Duodenal mucosa (tissue), 2 donors: ENCODE measurements around the gene SRRM1.

Source experiments
- H3K27ac ChIP-seq: one replicate; pipeline ENCODE4 v1.7.0; 2013; ENCODE audit warnings: low read depth, low read length
- H3K27me3 ChIP-seq, 2 donors: one replicate each; pipeline ENCODE4 v1.7.0; 2013; ENCODE audit warnings: low read length in 2 of 2, control low read depth in 1 of 2; ENCODE audit not compliant: insufficient read depth in 2 of 2, control insufficient read depth in 1 of 2
- H3K36me3 ChIP-seq, 2 donors: one replicate each; pipeline ENCODE4 v1.7.0; 2013; ENCODE audit warnings: low read length in 2 of 2, control low read depth in 1 of 2; ENCODE audit not compliant: insufficient read depth in 2 of 2, control insufficient read depth in 1 of 2
- H3K4me1 ChIP-seq, 2 donors: one replicate each; pipeline ENCODE4 v1.7.0; 2013; ENCODE audit warnings: low read length in 2 of 2, control low read depth in 1 of 2; ENCODE audit not compliant: insufficient read depth in 2 of 2, control insufficient read depth in 1 of 2
- H3K4me3 ChIP-seq, 2 donors: one replicate each; pipeline ENCODE4 v1.7.0; 2013; ENCODE audit warnings: low read length in 2 of 2, low read depth in 1 of 2
- H3K9ac ChIP-seq, 2 donors: one replicate each; pipeline ENCODE4 v1.7.0; 2013; ENCODE audit warnings: low read length in 2 of 2, low read depth in 1 of 2
- H3K9me3 ChIP-seq, 2 donors: one replicate each; pipeline ENCODE4 v1.7.0; 2013; ENCODE audit warnings: low read length in 2 of 2, control low read depth in 1 of 2; ENCODE audit not compliant: control insufficient read depth in 1 of 2

Gene SRRM1

DNA sequence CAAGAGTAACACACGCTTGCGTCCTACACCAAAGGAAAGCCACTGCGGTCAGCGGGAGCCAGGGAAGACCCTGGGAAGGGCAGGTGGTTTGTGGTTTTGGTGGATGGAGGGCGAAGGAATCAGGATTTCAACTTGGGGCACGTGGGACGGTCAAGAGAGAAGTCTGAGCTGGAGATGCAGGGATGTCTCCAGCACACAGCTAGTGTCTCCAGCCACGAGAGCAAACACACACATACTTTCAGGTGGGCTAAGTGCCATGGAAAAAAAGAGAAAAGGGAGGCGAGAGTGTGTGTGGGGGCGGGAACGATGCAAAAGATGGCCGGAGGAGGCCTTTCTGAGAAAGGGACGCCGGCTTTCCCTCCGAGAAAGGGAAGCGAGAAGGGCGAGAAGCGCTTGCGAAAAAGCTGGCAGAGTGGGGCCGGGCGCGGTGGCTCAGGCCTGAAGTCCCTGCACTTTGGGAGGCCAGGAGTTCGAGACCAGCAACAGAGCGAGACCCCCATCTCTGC, 1.4 kb upstream of the SRRM1 start:
- Histone ChIP-seq H3K9me3 (no peaks in the 10 kb centered on the region), H3K27ac (peak overlapping the region; percentile 66), H3K4me1 (peaks cover 26 to 27% of the 10 kb centered on the region in 2 donors), H3K27me3 (no peaks in the 10 kb centered on the region), H3K36me3 (peaks cover 7 to 11% of the 10 kb centered on the region in 2 donors), H3K9ac (peak overlapping the region; percentile 27 to 99), H3K4me3 (peak overlapping the region; percentile 66 to 95)

DNA sequence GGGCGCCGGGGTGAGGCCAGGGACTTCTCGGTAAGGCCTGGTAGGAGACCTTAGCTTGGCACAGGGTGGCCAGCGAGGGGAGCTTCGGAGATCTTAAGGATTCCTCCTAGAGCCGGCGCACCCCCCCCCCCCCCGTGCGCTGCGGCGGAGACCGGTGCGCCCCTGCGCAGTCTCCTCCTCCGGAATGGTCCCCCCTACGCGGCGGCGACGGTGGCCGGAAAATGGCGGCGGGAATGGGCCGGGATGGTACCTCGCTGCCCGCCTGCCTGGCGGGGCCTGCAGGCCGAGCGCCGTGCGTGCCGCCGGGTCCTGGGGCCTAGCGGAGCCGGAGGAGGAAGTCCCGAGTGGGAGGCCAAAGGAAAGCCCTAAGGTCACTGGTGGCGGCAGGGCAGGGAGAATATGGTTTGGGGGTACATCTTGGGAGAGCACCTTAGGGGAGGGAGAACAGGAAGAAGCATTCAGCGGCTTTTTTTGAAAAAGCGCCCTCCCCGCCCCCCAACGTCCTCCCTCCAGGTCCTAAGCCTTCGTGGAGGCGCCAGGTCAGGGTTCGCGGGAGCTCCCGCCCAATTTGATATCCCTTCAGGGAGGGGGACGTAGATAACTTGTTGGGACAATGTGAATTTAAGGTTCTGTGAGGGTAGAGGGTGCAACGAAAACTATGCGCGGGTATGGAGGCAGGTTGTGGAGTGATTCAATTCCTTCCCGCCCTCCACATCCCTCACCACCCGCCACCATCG, 429 bp downstream of the SRRM1 start:
- no peaks in the 10 kb centered on the region for H3K9me3 ChIP-seq
- no peaks in the 10 kb centered on the region for H3K27me3 ChIP-seq
- peak overlapping the region; percentile 97 to 98 for H3K4me3 ChIP-seq
- H3K9ac ChIP-seq: peak overlapping the region; percentile 91
- H3K36me3 ChIP-seq: peaks cover 25 to 29% of the 10 kb centered on the region in 2 donors
- peak overlapping the region; percentile 100 for H3K27ac ChIP-seq
- peaks cover 26 to 27% of the 10 kb centered on the region in 2 donors for H3K4me1 ChIP-seq

DNA sequence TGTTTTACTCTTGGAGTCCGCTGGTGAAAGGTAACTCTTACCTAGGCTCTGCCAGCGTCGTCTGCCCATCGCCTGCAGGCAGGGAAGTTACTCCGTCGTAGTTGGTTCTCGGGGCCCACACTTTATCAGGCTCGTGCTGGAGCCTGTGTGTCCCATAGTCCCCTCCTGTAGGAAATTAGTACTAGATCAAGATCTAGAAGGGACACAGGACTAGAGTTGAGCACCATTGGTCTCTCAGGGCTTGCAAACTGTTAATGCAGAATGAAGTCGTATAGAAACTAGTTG, 940 bp downstream of the SRRM1 start:
- Histone ChIP-seq H3K27ac (no peak overlapping the region), H3K9me3 (no peaks in the 10 kb centered on the region), H3K4me3 (peak overlapping the region; percentile 97 to 98), H3K4me1 (peaks cover 26 to 27% of the 10 kb centered on the region in 2 donors), H3K36me3 (peaks cover 30 to 34% of the 10 kb centered on the region in 2 donors), H3K9ac (peak overlapping the region; percentile 91), H3K27me3 (no peaks in the 10 kb centered on the region)

DNA sequence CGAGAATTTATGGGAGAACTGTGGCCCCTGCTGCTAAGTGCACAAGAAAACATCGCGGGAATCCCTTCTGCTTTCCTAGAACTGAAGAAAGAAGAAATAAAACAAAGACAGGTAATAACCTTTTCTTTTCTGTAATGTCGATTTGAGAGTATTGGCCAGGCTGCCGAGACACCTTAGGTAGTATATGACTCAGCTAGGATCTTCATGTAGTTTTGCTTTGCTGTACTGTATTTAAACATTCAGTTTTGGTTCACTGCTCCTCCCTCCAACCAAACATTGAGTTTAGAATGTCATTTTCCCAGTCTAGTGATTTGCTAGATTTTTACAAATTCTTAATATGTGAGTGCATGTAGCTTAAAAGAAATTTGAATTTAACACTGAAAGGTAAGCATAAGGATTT, 5.8 kb downstream of the SRRM1 start:
- no peak overlapping the region for H3K4me3 ChIP-seq
- no peak overlapping the region for H3K27ac ChIP-seq
- H3K36me3 ChIP-seq: peaks cover 67 to 82% of the 10 kb centered on the region in 2 donors
- no peaks in the 10 kb centered on the region for H3K9me3 ChIP-seq
- peaks cover 16 to 20% of the 10 kb centered on the region in 2 donors for H3K4me1 ChIP-seq
- no peaks in the 10 kb centered on the region for H3K27me3 ChIP-seq
- no peak overlapping the region for H3K9ac ChIP-seq

DNA sequence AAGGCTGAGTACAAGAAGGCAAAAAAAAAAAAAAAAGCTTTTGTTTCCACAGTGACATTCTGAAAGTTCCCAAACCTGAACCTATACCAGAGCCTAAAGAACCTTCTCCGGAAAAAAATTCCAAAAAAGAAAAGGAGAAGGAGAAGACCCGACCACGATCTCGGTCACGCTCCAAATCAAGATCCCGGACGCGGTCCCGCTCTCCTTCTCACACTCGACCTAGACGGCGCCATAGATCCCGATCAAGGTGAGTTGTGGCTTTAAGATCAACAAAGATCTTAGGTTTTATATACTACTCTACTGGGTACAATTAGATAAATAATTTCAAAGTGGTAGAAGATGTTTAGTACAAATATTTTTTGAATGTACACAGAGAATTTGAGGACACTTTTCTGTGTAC, 9.3 kb downstream of the SRRM1 start:
- no peak overlapping the region for H3K4me3 ChIP-seq
- no peaks in the 10 kb centered on the region for H3K27me3 ChIP-seq
- H3K9me3 ChIP-seq: no peaks in the 10 kb centered on the region
- peaks cover 86 to 98% of the 10 kb centered on the region in 2 donors for H3K36me3 ChIP-seq
- H3K9ac ChIP-seq: no peak overlapping the region
- no peak overlapping the region for H3K27ac ChIP-seq
- peaks cover 2 to 3% of the 10 kb centered on the region in 2 donors for H3K4me1 ChIP-seq

DNA sequence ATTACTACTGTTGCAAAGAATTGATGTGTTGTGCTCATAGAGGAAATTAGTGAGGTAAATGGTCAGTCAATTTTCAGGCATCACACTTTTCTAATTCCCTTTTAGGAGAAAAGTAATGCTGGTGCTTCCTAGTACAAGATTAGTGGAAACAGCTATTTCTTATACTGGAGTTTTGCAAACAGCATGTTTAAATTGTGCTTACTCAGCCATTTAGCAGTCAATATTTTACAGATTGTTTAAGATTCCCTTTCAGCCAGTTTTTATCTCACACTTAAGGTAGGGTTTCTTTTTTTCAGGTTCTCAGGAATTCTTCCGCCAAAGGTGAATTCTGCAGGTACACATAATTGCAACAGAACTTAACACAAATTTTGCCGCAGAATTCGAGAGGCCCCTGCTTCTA, 10.9 kb downstream of the SRRM1 start:
- peaks cover 75 to 95% of the 10 kb centered on the region in 2 donors for H3K36me3 ChIP-seq
- H3K27ac ChIP-seq: no peak overlapping the region
- H3K27me3 ChIP-seq: no peaks in the 10 kb centered on the region
- H3K4me1 ChIP-seq: peaks cover 4 to 8% of the 10 kb centered on the region in 2 donors
- no peak overlapping the region for H3K4me3 ChIP-seq
- H3K9me3 ChIP-seq: no peaks in the 10 kb centered on the region
- H3K9ac ChIP-seq: no peak overlapping the region

DNA sequence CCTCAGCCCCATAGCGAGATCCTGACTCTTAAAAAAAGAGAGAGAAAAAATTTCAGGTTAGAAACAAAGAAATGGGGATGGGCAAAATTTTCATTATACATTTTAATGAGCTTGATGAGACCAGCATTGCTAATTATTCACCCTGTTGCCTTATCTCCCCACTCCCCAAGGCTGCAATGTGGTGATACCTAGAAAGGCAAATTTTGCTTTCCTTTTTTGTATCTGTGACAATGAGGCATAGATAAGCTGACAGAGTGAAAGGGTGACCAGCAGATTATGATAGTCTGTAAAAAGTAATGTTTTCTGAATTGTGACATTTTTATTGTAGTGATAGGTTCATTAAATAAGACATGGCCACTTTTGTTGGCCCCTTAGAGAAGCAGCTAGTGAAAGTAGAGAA, 12.9 kb downstream of the SRRM1 start:
- Histone ChIP-seq H3K9me3 (no peaks in the 10 kb centered on the region), H3K27ac (no peak overlapping the region), H3K9ac (no peak overlapping the region), H3K27me3 (no peaks in the 10 kb centered on the region), H3K4me1 (peaks cover 4 to 8% of the 10 kb centered on the region in 2 donors), H3K4me3 (no peak overlapping the region), H3K36me3 (peaks cover 60 to 93% of the 10 kb centered on the region in 2 donors)

DNA sequence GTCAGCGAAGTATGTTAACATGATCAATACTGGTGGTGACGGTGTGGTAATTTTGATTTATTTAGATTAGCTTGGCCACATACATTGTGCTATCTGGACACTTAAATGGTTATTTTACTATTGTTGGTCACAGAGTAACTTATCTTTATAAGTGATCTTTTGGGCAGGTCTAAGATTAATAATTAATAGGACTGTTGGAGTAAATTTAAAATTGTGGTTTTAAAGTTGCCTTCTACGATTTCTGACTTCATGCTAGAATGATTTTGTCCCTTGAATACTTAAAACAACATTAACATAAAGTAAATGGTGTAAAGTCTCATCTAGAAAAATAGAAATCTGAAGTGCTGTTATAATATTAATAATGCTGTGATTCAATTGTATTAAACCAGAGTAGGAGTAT, 14.7 kb downstream of the SRRM1 start:
- H3K27ac ChIP-seq: no peak overlapping the region
- H3K9me3 ChIP-seq: no peaks in the 10 kb centered on the region
- no peak overlapping the region for H3K9ac ChIP-seq
- no peaks in the 10 kb centered on the region for H3K27me3 ChIP-seq
- H3K4me1 ChIP-seq: peaks cover 4 to 8% of the 10 kb centered on the region in 2 donors
- H3K36me3 ChIP-seq: peaks cover 52 to 94% of the 10 kb centered on the region in 2 donors
- no peak overlapping the region for H3K4me3 ChIP-seq

DNA sequence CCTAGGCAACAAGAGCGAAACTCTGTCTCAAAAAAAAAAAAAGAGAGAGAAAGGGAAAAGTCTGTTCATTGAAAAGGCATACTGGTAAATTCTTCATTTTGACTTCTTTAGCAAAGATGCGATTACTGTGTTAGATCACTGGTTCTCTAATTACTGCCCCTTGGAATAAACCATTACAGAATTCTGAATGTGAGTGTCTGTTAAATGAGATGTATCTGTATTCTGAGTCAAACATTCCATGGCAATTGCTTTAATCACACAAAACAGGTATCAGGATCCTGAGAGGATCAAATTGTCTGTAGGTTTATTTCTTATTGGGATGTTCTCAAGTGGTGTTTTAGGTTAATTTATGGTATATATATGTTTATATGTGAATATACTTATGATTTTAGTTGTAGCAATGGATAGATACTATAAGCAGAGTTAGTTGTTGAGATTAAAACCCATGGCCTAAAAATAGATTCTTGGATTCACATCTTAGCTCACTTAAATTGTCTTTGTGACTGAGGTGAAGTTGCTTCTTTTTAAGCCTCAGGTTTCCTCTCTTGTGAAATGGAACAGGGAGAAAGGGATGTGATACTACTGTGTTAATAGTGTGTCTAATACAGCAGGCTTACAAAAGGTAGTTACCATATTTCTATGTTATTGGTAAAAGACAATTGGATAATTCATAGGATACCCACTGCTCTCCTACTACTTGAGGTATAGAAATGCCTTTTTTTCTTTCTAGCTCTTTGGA, 16.2 kb downstream of the SRRM1 start:
- Histone ChIP-seq H3K36me3 (peaks cover 49 to 92% of the 10 kb centered on the region in 2 donors), H3K27ac (no peak overlapping the region), H3K27me3 (no peaks in the 10 kb centered on the region), H3K9me3 (no peaks in the 10 kb centered on the region), H3K4me1 (peaks cover 4 to 8% of the 10 kb centered on the region in 2 donors), H3K4me3 (no peak overlapping the region), H3K9ac (no peak overlapping the region)

DNA sequence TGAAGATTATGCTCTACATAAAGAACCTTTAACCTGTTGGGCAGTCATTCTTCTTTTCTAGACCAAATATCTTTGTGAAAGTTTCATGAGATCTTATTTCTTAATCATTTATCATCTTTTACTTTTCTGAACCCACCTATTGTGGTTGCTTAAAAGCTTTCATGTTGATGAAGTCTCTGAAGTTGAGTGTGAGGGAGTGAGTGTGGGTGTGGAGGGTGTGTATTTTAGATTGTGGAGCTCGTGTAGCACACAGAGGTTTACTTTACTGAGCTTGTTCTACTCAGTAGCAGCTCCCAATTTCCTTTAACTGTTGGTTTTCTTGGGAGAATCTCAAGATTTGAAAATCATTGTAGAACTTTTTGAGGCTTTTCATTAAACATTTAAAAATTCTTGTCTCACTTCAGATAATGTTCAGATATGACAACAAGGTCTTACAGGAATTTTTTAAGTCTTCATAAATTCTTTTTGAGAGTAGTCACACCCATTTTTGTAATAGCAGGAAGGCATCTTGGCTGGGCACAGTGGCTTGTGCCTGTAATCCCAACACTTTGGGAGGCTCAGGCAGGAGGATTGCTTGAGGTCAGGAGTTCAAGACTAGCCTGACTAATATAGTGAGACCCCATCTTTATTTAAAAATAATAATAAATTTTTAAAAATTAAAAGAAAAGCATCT, 17.0 kb downstream of the SRRM1 start:
- Histone ChIP-seq H3K9ac (no peak overlapping the region), H3K9me3 (no peaks in the 10 kb centered on the region), H3K36me3 (peaks cover 46 to 90% of the 10 kb centered on the region in 2 donors), H3K27me3 (no peaks in the 10 kb centered on the region), H3K27ac (no peak overlapping the region), H3K4me1 (peaks cover 4 to 8% of the 10 kb centered on the region in 2 donors), H3K4me3 (no peak overlapping the region)
